ENCODE results near the gene LRP8.

LRP8 gene

DNA sequence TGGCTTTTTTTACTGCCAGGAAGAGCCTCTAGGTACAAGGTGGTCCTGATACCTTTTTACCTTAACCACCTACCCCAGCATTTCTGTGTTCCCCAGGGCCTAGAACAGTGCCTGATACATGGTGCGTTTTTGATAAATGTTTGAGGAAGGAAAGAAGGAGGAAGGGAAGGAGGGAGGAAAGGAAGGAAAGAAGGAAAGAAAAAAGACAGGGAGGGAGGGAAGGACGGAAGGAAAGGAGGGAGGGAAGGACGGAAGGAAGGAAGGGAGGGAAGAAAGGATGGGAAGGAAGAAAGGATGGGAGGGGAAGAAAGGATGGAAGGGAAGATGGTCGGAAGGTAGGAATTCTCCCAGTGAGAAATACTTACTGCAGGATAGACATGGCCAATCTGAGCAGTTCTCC, 77.5 kb downstream of the LRP8 start:
- Histone ChIP-seq H3K4me1 (ENCODE audit: control insufficient read depth in 2 of 2, insufficient read depth in 2 of 2, low read length in 2 of 2) (no peaks in the 10 kb centered on the region), H3K4me3 (ENCODE audit: low read length in 2 of 2) (no peak overlapping the region), H3K27me3 (ENCODE audit: control insufficient read depth in 2 of 2, insufficient read depth in 2 of 2, low read length in 2 of 2) (no peaks in the 10 kb centered on the region), H3K27ac (ENCODE audit: low read depth in 2 of 2, low read length in 2 of 2) (no peak overlapping the region), H3K9me3 (ENCODE audit: control insufficient read depth in 2 of 2, low read length in 2 of 2) (no peaks in the 10 kb centered on the region), H3K9ac (ENCODE audit: low read depth in 1 of 2, low read length in 2 of 2) (no peak overlapping the region), H3K36me3 (ENCODE audit: control insufficient read depth in 2 of 2, insufficient read depth in 2 of 2, low read length in 2 of 2) (no peaks in the 10 kb centered on the region)

DNA sequence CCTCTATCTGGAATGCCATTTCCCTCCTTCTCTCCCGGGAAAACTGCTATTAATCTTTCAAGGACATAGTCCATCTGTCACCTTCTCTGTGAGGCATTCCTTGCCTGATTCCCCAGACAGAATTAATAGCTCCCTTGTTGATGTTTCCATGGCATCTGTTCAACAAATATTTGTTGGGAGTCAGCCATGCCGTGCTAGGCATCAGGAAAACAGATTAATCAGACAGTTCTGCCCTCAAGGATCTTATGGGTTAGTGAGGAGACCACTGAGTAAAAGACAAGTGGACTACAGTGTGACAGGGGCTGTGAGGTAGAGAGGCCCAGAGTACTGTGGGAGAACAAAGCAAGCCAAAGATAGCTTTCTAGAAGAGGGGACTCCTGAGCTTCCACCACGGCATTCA, 78.2 kb downstream of the LRP8 start:
- Histone ChIP-seq H3K36me3 (ENCODE audit: control insufficient read depth in 2 of 2, insufficient read depth in 2 of 2, low read length in 2 of 2) (no peaks in the 10 kb centered on the region), H3K27ac (ENCODE audit: low read depth in 2 of 2, low read length in 2 of 2) (no peak overlapping the region), H3K4me3 (ENCODE audit: low read length in 2 of 2) (no peak overlapping the region), H3K9me3 (ENCODE audit: control insufficient read depth in 2 of 2, low read length in 2 of 2) (no peaks in the 10 kb centered on the region), H3K27me3 (ENCODE audit: control insufficient read depth in 2 of 2, insufficient read depth in 2 of 2, low read length in 2 of 2) (no peaks in the 10 kb centered on the region), H3K4me1 (ENCODE audit: control insufficient read depth in 2 of 2, insufficient read depth in 2 of 2, low read length in 2 of 2) (no peaks in the 10 kb centered on the region), H3K9ac (ENCODE audit: low read depth in 1 of 2, low read length in 2 of 2) (no peak overlapping the region)

DNA sequence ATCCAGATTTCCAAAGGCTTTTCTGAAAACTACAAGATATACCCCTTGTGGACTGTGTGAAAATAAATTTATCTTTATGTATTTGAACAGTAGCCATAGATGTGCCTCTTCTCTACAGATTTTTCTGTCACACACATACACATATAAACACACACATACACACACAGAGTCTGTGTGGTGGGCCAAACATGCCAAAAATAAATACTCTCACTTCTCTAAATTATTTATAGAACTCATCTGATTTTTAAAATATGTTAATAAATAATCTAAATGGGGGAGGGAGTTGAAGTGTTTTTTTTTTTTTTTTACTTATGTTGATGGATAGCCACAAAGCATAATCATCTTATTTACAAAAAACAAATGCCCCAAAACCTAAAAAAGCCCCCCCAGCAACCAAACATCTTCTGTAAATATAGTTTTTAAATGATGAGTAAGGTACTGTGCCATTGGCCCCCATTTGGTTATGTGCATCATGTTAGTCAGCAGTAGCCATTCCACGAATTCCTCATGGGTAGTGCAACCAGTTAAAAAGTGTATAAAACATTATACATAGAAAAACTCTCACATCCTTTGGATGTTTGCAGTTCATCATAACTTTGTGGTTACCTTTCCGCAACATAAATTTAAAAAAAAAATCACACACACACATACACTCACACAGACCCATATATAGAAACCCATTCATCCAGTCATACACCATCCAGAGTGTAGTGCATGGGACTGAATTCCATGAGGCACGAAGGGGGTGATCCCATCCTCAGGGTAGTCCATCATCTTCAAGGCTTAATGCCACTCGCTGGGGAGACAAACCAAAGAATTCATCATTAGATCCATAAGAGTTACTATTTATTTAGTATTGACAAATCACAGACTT, 81.4 kb downstream of the LRP8 start:
- no peak overlapping the region for H3K27ac ChIP-seq (ENCODE audit: low read depth in 2 of 2, low read length in 2 of 2)
- H3K36me3 ChIP-seq (ENCODE audit: control insufficient read depth in 2 of 2, insufficient read depth in 2 of 2, low read length in 2 of 2) = no peaks in the 10 kb centered on the region
- H3K4me3 ChIP-seq (ENCODE audit: low read length in 2 of 2) = no peak overlapping the region
- no peaks in the 10 kb centered on the region for H3K4me1 ChIP-seq (ENCODE audit: control insufficient read depth in 2 of 2, insufficient read depth in 2 of 2, low read length in 2 of 2)
- H3K9ac ChIP-seq (ENCODE audit: low read depth in 1 of 2, low read length in 2 of 2) = no peak overlapping the region
- no peaks in the 10 kb centered on the region for H3K27me3 ChIP-seq (ENCODE audit: control insufficient read depth in 2 of 2, insufficient read depth in 2 of 2, low read length in 2 of 2)
- no peaks in the 10 kb centered on the region for H3K9me3 ChIP-seq (ENCODE audit: control insufficient read depth in 2 of 2, low read length in 2 of 2)

DNA sequence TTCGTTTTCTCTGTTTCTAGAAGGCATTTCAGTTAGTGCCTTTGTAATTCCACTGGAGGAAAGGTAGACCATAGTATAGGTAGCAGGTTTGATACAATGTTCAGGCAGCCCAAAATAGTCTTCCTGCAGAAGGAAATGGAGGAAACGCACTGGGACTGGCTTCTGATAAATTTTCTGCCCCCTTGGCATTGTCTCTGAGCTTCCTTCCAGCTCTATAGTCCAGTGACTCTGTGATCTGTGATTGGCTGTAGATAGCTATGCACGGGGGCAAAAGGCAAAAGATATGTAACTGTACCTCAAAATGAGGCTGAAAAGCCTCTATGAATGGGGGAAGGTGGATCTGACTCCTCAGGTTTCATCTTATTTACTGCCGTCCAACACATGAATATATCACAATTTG, 83.7 kb downstream of the LRP8 start:
- Histone ChIP-seq H3K27me3 (ENCODE audit: control insufficient read depth in 2 of 2, insufficient read depth in 2 of 2, low read length in 2 of 2) (no peaks in the 10 kb centered on the region), H3K9ac (ENCODE audit: low read depth in 1 of 2, low read length in 2 of 2) (no peak overlapping the region), H3K4me1 (ENCODE audit: control insufficient read depth in 2 of 2, insufficient read depth in 2 of 2, low read length in 2 of 2) (no peaks in the 10 kb centered on the region), H3K36me3 (ENCODE audit: control insufficient read depth in 2 of 2, insufficient read depth in 2 of 2, low read length in 2 of 2) (no peaks in the 10 kb centered on the region), H3K4me3 (ENCODE audit: low read length in 2 of 2) (no peak overlapping the region), H3K9me3 (ENCODE audit: control insufficient read depth in 2 of 2, low read length in 2 of 2) (no peaks in the 10 kb centered on the region), H3K27ac (ENCODE audit: low read depth in 2 of 2, low read length in 2 of 2) (no peak overlapping the region)

DNA sequence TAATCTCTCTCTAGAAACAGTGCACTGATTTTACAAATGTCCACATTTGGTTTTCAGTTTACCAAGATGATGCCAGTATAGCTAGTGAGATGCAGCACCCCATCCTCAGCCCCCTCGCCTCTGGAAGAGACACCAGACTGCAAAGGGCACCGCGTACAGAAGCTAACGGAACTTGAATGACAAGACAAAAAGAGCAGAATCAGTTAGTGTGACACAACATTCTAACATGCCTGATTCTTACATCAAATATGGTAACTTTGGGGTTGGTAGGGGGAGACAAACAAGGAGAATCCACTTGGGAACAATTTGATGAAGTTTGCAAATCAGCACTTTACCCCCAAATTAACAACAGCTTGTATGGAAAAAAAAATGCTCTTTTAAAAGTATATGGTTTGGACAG, 85.5 kb downstream of the LRP8 start:
- H3K4me1 ChIP-seq (ENCODE audit: control insufficient read depth in 2 of 2, insufficient read depth in 2 of 2, low read length in 2 of 2) = peaks cover 4 to 7% of the 10 kb centered on the region in 2 donors
- H3K9ac ChIP-seq (ENCODE audit: low read depth in 1 of 2, low read length in 2 of 2) = no peak overlapping the region
- H3K36me3 ChIP-seq (ENCODE audit: control insufficient read depth in 2 of 2, insufficient read depth in 2 of 2, low read length in 2 of 2) = no peaks in the 10 kb centered on the region
- no peaks in the 10 kb centered on the region for H3K9me3 ChIP-seq (ENCODE audit: control insufficient read depth in 2 of 2, low read length in 2 of 2)
- no peaks in the 10 kb centered on the region for H3K27me3 ChIP-seq (ENCODE audit: control insufficient read depth in 2 of 2, insufficient read depth in 2 of 2, low read length in 2 of 2)
- H3K27ac ChIP-seq (ENCODE audit: low read depth in 2 of 2, low read length in 2 of 2) = no peak overlapping the region
- no peak overlapping the region for H3K4me3 ChIP-seq (ENCODE audit: low read length in 2 of 2)

DNA sequence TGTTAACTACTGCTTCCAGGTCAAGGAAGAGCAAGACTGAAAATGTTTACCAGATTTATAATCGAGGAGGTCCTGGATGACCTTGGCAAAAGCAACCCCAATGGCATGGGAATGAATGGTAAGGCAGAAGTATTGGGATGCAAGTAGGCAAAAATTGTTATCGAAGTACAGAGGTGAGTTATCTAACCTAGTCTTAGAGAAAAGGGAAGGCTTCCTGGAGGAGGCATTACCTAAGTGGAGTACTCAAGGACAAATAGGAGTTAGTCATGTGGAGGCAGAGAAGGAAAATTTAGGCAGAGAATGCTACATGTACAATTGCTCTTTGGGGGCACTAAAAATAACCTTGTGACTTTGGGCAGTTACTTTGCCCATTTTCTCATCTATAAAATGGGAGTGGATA, 86.0 kb downstream of the LRP8 start:
- Histone ChIP-seq H3K9ac (ENCODE audit: low read depth in 1 of 2, low read length in 2 of 2) (no peak overlapping the region), H3K4me3 (ENCODE audit: low read length in 2 of 2) (no peak overlapping the region), H3K36me3 (ENCODE audit: control insufficient read depth in 2 of 2, insufficient read depth in 2 of 2, low read length in 2 of 2) (no peaks in the 10 kb centered on the region), H3K9me3 (ENCODE audit: control insufficient read depth in 2 of 2, low read length in 2 of 2) (no peaks in the 10 kb centered on the region), H3K4me1 (ENCODE audit: control insufficient read depth in 2 of 2, insufficient read depth in 2 of 2, low read length in 2 of 2) (peaks cover 7 to 11% of the 10 kb centered on the region in 2 donors), H3K27ac (ENCODE audit: low read depth in 2 of 2, low read length in 2 of 2) (no peak overlapping the region), H3K27me3 (ENCODE audit: control insufficient read depth in 2 of 2, insufficient read depth in 2 of 2, low read length in 2 of 2) (no peaks in the 10 kb centered on the region)

DNA sequence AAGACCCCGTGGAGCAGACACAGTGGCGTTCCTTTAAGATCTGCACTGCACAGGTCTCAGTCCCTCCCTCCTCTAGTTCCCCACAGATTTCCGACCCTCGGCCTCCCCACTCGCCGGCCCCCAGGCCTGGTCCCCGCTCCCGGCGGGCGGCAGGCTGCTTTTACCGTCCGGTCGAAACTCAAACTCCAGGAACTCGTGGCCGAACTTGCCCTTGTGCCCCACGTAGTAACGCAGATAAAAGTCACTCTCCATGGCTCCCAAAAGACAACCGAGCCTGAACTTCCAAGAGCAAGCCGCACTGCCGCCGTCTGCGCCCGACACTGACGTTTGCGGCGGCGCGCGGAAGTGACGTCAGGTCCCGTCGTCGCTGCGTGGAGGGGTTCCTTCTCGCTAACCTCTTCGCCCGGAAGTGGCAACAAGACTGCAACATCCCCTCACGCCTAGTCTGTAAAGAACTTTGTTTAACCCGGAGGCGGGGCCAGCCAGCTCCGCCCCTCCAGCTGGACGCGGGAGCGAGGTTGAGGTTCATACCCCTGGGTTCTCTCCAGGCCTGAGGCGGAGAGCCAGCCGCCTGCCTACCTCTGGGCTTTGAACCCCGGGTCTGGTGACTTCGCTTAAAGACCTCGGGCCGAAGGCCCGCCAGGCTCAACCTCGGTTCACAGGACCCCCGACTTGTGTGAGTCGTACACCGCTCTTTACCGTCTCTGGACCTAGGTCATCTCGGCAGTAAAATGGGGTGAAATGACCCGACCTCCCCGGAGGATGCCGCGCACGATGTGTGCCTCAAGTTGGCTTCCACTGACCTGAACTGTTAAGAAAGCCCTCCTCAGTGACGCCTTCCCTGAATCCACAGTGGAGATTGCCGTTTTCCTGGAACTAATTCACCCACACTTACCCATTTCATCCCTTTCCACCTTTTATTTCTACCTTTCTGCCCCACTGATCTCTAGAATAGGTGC, 89.4 kb downstream of the LRP8 start, which contains the start of gene MAGOH:
MAGOH (minus strand) TSS at position 322 of the 959 bp plus-strand sequence; CDS start at position 252, 70 bp downstream.
- peaks cover 19 to 25% of the 10 kb centered on the region in 2 donors for H3K36me3 ChIP-seq (ENCODE audit: control insufficient read depth in 2 of 2, insufficient read depth in 2 of 2, low read length in 2 of 2)
- H3K27me3 ChIP-seq (ENCODE audit: control insufficient read depth in 2 of 2, insufficient read depth in 2 of 2, low read length in 2 of 2) = no peaks in the 10 kb centered on the region
- no peaks in the 10 kb centered on the region for H3K9me3 ChIP-seq (ENCODE audit: control insufficient read depth in 2 of 2, low read length in 2 of 2)
- peak within 1 kb of the TSS; percentile 97 to 99 for H3K4me3 ChIP-seq (ENCODE audit: low read length in 2 of 2)
- peak within 1 kb of the TSS; percentile 95 to 96 for H3K9ac ChIP-seq (ENCODE audit: low read depth in 1 of 2, low read length in 2 of 2)
- H3K4me1 ChIP-seq (ENCODE audit: control insufficient read depth in 2 of 2, insufficient read depth in 2 of 2, low read length in 2 of 2) = peaks cover 7 to 11% of the 10 kb centered on the region in 2 donors
- peak within 1 kb of the TSS; percentile 62 to 71 for H3K27ac ChIP-seq (ENCODE audit: low read depth in 2 of 2, low read length in 2 of 2)

DNA sequence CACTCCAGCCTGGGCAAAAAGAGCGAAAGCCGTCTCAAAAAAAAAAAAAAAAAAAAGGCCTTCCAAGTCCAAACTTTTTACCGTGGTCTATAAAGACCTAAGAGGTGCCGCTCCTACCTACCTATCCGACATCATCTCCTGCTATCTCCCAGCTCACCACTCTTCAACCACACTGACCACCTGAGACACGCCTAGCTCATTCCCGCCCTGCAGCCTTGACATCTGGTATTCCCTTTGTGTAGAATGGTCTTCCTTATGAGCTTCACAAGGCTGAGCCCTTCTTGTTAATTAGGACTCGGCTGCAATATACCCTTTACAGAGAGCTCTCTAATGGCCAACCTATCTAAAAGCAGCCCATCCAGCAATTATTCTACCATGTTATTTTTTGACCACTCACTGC, 90.2 kb downstream of the LRP8 start:
- no peaks in the 10 kb centered on the region for H3K27me3 ChIP-seq (ENCODE audit: control insufficient read depth in 2 of 2, insufficient read depth in 2 of 2, low read length in 2 of 2)
- peak overlapping the region in 1 of 2 donors; percentile 62 for H3K27ac ChIP-seq (ENCODE audit: low read depth in 2 of 2, low read length in 2 of 2)
- H3K36me3 ChIP-seq (ENCODE audit: control insufficient read depth in 2 of 2, insufficient read depth in 2 of 2, low read length in 2 of 2) = peaks cover 28% of the 10 kb centered on the region in 2 donors
- no peaks in the 10 kb centered on the region for H3K9me3 ChIP-seq (ENCODE audit: control insufficient read depth in 2 of 2, low read length in 2 of 2)
- H3K9ac ChIP-seq (ENCODE audit: low read depth in 1 of 2, low read length in 2 of 2) = peak overlapping the region; percentile 95 to 96
- H3K4me1 ChIP-seq (ENCODE audit: control insufficient read depth in 2 of 2, insufficient read depth in 2 of 2, low read length in 2 of 2) = peaks cover 7 to 11% of the 10 kb centered on the region in 2 donors
- peak overlapping the region; percentile 97 to 99 for H3K4me3 ChIP-seq (ENCODE audit: low read length in 2 of 2)

DNA sequence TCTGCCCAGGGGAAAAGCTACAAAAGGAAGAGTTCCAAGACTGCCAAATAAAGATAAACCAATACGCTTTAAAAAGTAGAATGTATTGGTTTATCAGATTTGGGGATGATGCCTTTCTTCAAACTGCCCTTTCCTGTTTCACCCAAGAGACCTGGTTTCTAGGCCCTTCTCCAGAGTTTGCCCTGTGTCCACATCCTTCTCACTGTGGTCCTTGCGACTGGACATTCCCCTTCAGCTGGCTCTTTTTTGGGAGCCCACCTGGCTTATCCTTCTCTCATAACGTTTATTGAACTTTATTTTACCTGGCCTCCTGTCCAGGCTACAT, 106.9 kb downstream of the LRP8 start:
- H3K27ac ChIP-seq (ENCODE audit: low read depth in 2 of 2, low read length in 2 of 2) = peak overlapping the region; percentile 99
- no peaks in the 10 kb centered on the region for H3K27me3 ChIP-seq (ENCODE audit: control insufficient read depth in 2 of 2, insufficient read depth in 2 of 2, low read length in 2 of 2)
- peaks cover 7 to 12% of the 10 kb centered on the region in 2 donors for H3K36me3 ChIP-seq (ENCODE audit: control insufficient read depth in 2 of 2, insufficient read depth in 2 of 2, low read length in 2 of 2)
- peak overlapping the region; percentile 82 to 98 for H3K9ac ChIP-seq (ENCODE audit: low read depth in 1 of 2, low read length in 2 of 2)
- peak overlapping the region; percentile 92 to 99 for H3K4me3 ChIP-seq (ENCODE audit: low read length in 2 of 2)
- H3K4me1 ChIP-seq (ENCODE audit: control insufficient read depth in 2 of 2, insufficient read depth in 2 of 2, low read length in 2 of 2) = peaks cover 8 to 13% of the 10 kb centered on the region in 2 donors
- H3K9me3 ChIP-seq (ENCODE audit: control insufficient read depth in 2 of 2, low read length in 2 of 2) = no peaks in the 10 kb centered on the region

Data from mucosa of rectum (tissue), 2 donors.